CD4-positive, alpha-beta T cell treated with Interleukin-12 subunit alpha and Interleukin-12 subunit beta, for 1 hour (primary cell): ENCODE data around the gene ZNF791.
"Not testable (repeated sequence)": the region's sequence is repeated elsewhere in the genome, so short reads cannot be mapped to it uniquely, and the experiment has no call there.

Experiments
- DNase-seq: peaks from one replicate; pipeline ENCODE4 v3.0.0-alpha.2; 2020

Gene ZNF791

GRCh38 chr19:12668346-12668745 is 57.6 kb downstream of the ZNF791 start:
- no peak for DNase-seq

GRCh38 chr19:12668932-12669269 is 58.2 kb downstream of the ZNF791 start:
- DNase-seq: peak; percentile 84

- DNase-seq: peak; percentile 82
Measured at GRCh38 chr19:12669270-12670158, 58.8 kb downstream of the ZNF791 start.

- no peak for DNase-seq
Measured at GRCh38 chr19:12670159-12670928, 59.6 kb downstream of the ZNF791 start.

GRCh38 chr19:12672744-12673143 is 62.0 kb downstream of the ZNF791 start:
- DNase-seq: no peak

GRCh38 chr19:12675399-12675798 is 64.7 kb downstream of the ZNF791 start:
- no peak for DNase-seq

GRCh38 chr19:12675940-12676339 is 65.2 kb downstream of the ZNF791 start:
- DNase-seq: no peak

GRCh38 chr19:12676384-12676792 is 65.7 kb downstream of the ZNF791 start:
- peak; percentile 84 for DNase-seq

GRCh38 chr19:12676928-12677327 is 66.2 kb downstream of the ZNF791 start:
- DNase-seq: no peak

- not testable (repeated sequence) for DNase-seq
Measured at GRCh38 chr19:12678039-12678438, 67.3 kb downstream of the ZNF791 start.

GRCh38 chr19:12680034-12680433 is 69.3 kb downstream of the ZNF791 start:
- DNase-seq: no peak

GRCh38 chr19:12681074-12681987 is 70.6 kb downstream of the ZNF791 start, which contains the start of gene DHPS:
Gene DHPS (minus strand): TSS chr19:12681880. CDS start chr19:12681766, 114 bp downstream.
- DNase-seq: peak; percentile 96
